Breast epithelium (tissue), 3 donors: ENCODE results near the gene MRTFB.

Experiments
- CTCF ChIP-seq, 3 donors: fragments of 450-650 bp; IDR thresholded peaks; one replicate each; pipeline ENCODE4 v1.5.1; 2016 to 2017; ENCODE audit warnings: antibody characterized with exemption in 3 of 3, mild to moderate bottlenecking in 3 of 3, moderate library complexity in 3 of 3
- POLR2AphosphoS5 ChIP-seq, 3 donors: sonication (generic); formaldehyde crosslinking; IDR thresholded peaks; one replicate each; pipeline ENCODE4 v1.6.1; 2017; ENCODE audit warnings: antibody characterized with exemption in 3 of 3

DNA sequence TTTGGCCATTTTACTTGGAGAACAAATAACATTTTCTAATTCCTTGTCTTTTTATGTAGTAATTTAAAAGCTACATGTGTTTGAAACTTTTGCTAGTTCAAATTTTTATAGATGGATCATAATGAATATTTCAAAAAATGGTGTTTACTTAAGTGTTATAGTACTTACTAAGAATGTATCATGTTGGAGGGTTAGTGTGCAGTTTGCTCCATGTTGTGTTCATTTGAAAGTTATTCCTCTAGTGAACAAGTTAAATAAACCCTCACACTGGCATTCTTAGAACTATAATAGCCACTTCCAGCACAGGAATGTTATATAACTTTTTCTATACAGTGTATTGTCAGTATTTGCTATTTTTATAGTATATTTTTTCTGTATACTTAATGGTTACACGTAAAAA, 62.8 kb downstream of the MRTFB start:
- TF ChIP-seq CTCF (IDR thresholded peaks at IDR 0.05) = no peak
- TF ChIP-seq POLR2AphosphoS5 (IDR thresholded peaks at IDR 0.05) = no peak
